GM19025 (cell line): ENCODE data around the gene COL9A3.

ENCODE experiments used
- ATAC-seq: cut with Tn5 transposase; IDR thresholded peaks from one replicate; pipeline ENCODE4 v1.9.1; 2021; ENCODE audit warnings: mild to moderate bottlenecking, low read depth, moderate library complexity; ENCODE audit not compliant: unreplicated experiment

The COL9A3 gene

GRCh38 chr20:62875419-62876361, 58.8 kb downstream of the COL9A3 start:
- ATAC-seq: no peak

- no peak for ATAC-seq
These were observed 59.7 kb downstream of the COL9A3 start for GRCh38 chr20:62876501-62876901.

- no peak for ATAC-seq
These were observed 60.3 kb downstream of the COL9A3 start for GRCh38 chr20:62876902-62877816.

GRCh38 chr20:62878244-62879038, 61.6 kb downstream of the COL9A3 start:
- ATAC-seq: no peak

GRCh38 chr20:62879275-62880146, 62.7 kb downstream of the COL9A3 start:
- ATAC-seq: no peak

GRCh38 chr20:62880147-62880934, 63.5 kb downstream of the COL9A3 start:
- no peak for ATAC-seq

GRCh38 chr20:62880935-62881661, 64.2 kb downstream of the COL9A3 start:
- ATAC-seq: no peak

GRCh38 chr20:62881662-62882395, 65.0 kb downstream of the COL9A3 start:
- ATAC-seq: no peak

- ATAC-seq: no peak
These were observed 65.6 kb downstream of the COL9A3 start for GRCh38 chr20:62882426-62882825.

- ATAC-seq: no peak
These were observed 67.7 kb downstream of the COL9A3 start for GRCh38 chr20:62884556-62884955.

- ATAC-seq: no peak
These were observed 68.4 kb downstream of the COL9A3 start for GRCh38 chr20:62885046-62885895.

GRCh38 chr20:62885896-62886708, 69.3 kb downstream of the COL9A3 start:
- no peak for ATAC-seq

GRCh38 chr20:62886709-62887058, 69.8 kb downstream of the COL9A3 start:
- ATAC-seq: no peak

GRCh38 chr20:62887152-62887859, 70.5 kb downstream of the COL9A3 start:
- no peak for ATAC-seq

GRCh38 chr20:62887860-62888239, 71.0 kb downstream of the COL9A3 start:
- ATAC-seq: no peak
